Activated B cell treated with CpG ODN at 0.5 μM for 24 hours (primary cell): ENCODE data around the gene CEMIP2. TPM values are rescaled to one million over a fixed set of nuclear protein-coding genes. Genes with fewer than 3 reads are reported as not detected.

Experiments
- ATAC-seq: fragments of 200-7000 bp; cut with Tn5 transposase; one replicate; pipeline ENCODE4 v1.10.0; 2021; ENCODE audit warnings: low read depth, mild to moderate bottlenecking, moderate library complexity
- CTCF ChIA-PET: fragments of 350-600 bp; sonication (Branson Sonifier 250); formaldehyde crosslinking; loops from one replicate; lab custom pipeline; 2021; ENCODE audit warnings: antibody characterized with exemption; lab: Charles Lee
- POLR2A ChIA-PET: fragments of 350-600 bp; sonication (Branson Sonifier 250); formaldehyde crosslinking; loops from one replicate; lab custom pipeline; 2021; ENCODE audit warnings: antibody characterized with exemption; lab: Charles Lee
- DNase-seq: peaks from one replicate; pipeline ENCODE4 v3.0.0; 2022
- H3K27ac Mint-ChIP-seq: one replicate; pipeline ENCODE4 v1.8.0; 2020; ENCODE audit warnings: mixed read lengths
- H3K27me3 Mint-ChIP-seq: one replicate; pipeline ENCODE4 v1.8.0; 2021; ENCODE audit warnings: mixed read lengths
- H3K36me3 Mint-ChIP-seq: one replicate; pipeline ENCODE4 v1.8.0; 2021; ENCODE audit warnings: low read depth, mixed read lengths
- H3K4me1 Mint-ChIP-seq: one replicate; pipeline ENCODE4 v1.8.0; 2021; ENCODE audit warnings: mixed read lengths
- H3K4me3 Mint-ChIP-seq: one replicate; pipeline ENCODE4 v1.8.0; 2020; ENCODE audit warnings: mild to moderate bottlenecking, mixed read lengths
- H3K9me3 Mint-ChIP-seq: one replicate; pipeline ENCODE4 v1.8.0; 2020; ENCODE audit warnings: mixed read lengths
- CTCF ChIP-seq: fragments of 200-600 bp; IDR thresholded peaks from one replicate; pipeline ENCODE4 v1.8.0; 2022; ENCODE audit warnings: antibody characterized with exemption, mild to moderate bottlenecking
- intact Hi-C: fragments of 100-400 bp; cut with micrococcal nuclease; formaldehyde crosslinking; loops from one replicate; pipeline ENCODE4 v1.15.1; 2024
- total RNA-seq: library from RNA; stranded (reverse); gene quantifications from 2 replicates; pipeline ENCODE4 v1.2.3, GENCODE V29; 2022

Gene CEMIP2, protein sequence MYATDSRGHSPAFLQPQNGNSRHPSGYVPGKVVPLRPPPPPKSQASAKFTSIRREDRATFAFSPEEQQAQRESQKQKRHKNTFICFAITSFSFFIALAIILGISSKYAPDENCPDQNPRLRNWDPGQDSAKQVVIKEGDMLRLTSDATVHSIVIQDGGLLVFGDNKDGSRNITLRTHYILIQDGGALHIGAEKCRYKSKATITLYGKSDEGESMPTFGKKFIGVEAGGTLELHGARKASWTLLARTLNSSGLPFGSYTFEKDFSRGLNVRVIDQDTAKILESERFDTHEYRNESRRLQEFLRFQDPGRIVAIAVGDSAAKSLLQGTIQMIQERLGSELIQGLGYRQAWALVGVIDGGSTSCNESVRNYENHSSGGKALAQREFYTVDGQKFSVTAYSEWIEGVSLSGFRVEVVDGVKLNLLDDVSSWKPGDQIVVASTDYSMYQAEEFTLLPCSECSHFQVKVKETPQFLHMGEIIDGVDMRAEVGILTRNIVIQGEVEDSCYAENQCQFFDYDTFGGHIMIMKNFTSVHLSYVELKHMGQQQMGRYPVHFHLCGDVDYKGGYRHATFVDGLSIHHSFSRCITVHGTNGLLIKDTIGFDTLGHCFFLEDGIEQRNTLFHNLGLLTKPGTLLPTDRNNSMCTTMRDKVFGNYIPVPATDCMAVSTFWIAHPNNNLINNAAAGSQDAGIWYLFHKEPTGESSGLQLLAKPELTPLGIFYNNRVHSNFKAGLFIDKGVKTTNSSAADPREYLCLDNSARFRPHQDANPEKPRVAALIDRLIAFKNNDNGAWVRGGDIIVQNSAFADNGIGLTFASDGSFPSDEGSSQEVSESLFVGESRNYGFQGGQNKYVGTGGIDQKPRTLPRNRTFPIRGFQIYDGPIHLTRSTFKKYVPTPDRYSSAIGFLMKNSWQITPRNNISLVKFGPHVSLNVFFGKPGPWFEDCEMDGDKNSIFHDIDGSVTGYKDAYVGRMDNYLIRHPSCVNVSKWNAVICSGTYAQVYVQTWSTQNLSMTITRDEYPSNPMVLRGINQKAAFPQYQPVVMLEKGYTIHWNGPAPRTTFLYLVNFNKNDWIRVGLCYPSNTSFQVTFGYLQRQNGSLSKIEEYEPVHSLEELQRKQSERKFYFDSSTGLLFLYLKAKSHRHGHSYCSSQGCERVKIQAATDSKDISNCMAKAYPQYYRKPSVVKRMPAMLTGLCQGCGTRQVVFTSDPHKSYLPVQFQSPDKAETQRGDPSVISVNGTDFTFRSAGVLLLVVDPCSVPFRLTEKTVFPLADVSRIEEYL (N-terminal part only)
- total RNA-seq, result 21.3 and 25.5 TPM in 2 replicates

GRCh38 chr9:71768388-71769174 lies at the start of gene CEMIP2:
TSS of gene CEMIP2 (minus strand) at chr9:71768513. CDS start at chr9:71750373, 18,140 bp downstream.
- Mint-ChIP-seq H3K36me3 (peaks cover 3% of the 10 kb centered on the region), H3K4me3 (peak within 1 kb of the TSS; percentile 98), H3K4me1 (peaks cover 52% of the 10 kb centered on the region), H3K27me3 (no peaks in the 10 kb centered on the region), H3K9me3 (no peaks in the 10 kb centered on the region), H3K27ac (peak within 1 kb of the TSS; percentile 93)
- ATAC-seq (peak; percentile 82), DNase-seq (peak; percentile 84)
- intact Hi-C loops, result loop anchor here (1.0 to 5.0 kb wide), 16 partner anchors 10 to 1356 kb away; partner anchors contain the start of genes ABHD17B, C9orf85, KLF9 and ZFAND5
- ChIA-PET CTCF (interaction anchor here (0.6 to 2.2 kb wide), 15 partner anchors 12 to 484 kb away, joined by 3 to 12 read pairs (median 5); no protein-coding TSS in a partner anchor), POLR2A (interaction anchor here (0.7 to 4.7 kb wide), 14 partner anchors 9 to 597 kb away, joined by 3 to 72 read pairs (median 4); partner anchors contain the start of genes ABHD17B, C9orf85 and ZFAND5)
- no peak for TF ChIP-seq CTCF

DNA sequence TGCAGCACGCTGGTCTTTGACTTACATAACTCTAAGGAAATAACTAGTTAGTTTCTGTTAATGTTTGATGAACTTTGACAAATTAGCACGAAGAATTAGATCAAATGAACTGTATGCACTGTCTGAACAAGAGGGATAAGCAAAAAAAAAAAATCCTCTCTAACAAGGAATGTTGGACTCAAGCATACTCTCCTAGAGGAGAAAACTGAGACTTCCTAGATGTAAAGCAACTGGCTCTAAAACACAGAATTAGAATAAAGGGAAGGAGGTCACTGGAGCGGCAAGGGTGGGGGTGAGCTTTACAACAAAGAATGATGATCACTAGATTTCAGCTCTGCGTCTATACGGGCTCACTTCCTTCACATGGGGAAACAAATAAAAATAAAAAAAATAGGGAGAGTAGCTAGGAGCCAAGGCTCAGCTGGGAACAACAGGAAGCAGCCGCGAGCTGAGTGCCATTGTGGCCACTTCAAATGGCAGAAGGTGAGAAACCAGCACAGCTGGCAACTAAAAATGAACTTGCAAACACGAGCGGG lies 48.7 kb upstream of the CEMIP2 start:
- intact Hi-C loops, result loop anchor here (5.0 kb wide), 1 partner anchor 100 kb away; no protein-coding TSS in a partner anchor
- peaks cover 35% of the 10 kb centered on the region for H3K4me1 Mint-ChIP-seq

DNA sequence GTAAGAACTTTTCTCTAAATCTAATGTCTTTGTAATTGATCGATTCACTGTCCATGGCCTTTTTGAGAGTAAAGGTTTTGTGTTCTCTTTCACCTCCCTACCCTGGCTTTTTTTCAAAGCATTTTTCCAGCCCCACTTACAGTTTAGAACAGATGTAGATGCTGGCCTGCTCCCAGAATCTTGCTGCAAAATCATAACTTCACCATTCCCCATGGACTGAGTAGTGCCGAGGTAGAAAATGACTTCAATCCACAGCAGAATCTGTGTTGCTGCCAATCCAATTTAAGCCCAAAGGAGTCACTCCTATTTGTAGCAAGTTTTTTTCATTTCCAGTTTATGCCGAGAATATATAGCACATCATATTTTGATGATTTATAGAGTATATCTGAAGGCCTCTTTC lies 46.5 kb upstream of the CEMIP2 start:
- DNase-seq (no peak), ATAC-seq (no peak)
- H3K4me1 Mint-ChIP-seq, result peaks cover 28% of the 10 kb centered on the region
- intact Hi-C loops, result loop anchor here (5.0 kb wide), 1 partner anchor 98 kb away; no protein-coding TSS in a partner anchor
- no peaks in the 10 kb centered on the region for H3K27me3 Mint-ChIP-seq
- H3K4me3 Mint-ChIP-seq, result no peak overlapping the region
- no peaks in the 10 kb centered on the region for H3K36me3 Mint-ChIP-seq
- no peak for TF ChIP-seq CTCF
- H3K27ac Mint-ChIP-seq, result no peak overlapping the region
- no peaks in the 10 kb centered on the region for H3K9me3 Mint-ChIP-seq
- CTCF ChIA-PET, result no interaction called here
- POLR2A ChIA-PET, result no interaction called here

More for the DNA sequence above, 48.7 kb upstream of the CEMIP2 start:
- H3K36me3 Mint-ChIP-seq, result no peaks in the 10 kb centered on the region
- no peak for TF ChIP-seq CTCF
- DNase-seq, result no peak
- ChIA-PET POLR2A (interaction anchor here (0.6 to 2.3 kb wide), 3 partner anchors 34 to 61 kb away, joined by 3 to 11 read pairs (median 5); partner anchors contain the start of gene CEMIP2), CTCF (interaction anchor here (0.6 to 5.8 kb wide), 13 partner anchors 10 to 553 kb away, joined by 3 to 52 read pairs (median 5); partner anchors contain the start of gene CEMIP2)
- peak overlapping the region; percentile 26 for H3K4me3 Mint-ChIP-seq
- no peaks in the 10 kb centered on the region for H3K9me3 Mint-ChIP-seq
- ATAC-seq, result no peak
- H3K27ac Mint-ChIP-seq, result no peak overlapping the region
- H3K27me3 Mint-ChIP-seq, result no peaks in the 10 kb centered on the region

DNA sequence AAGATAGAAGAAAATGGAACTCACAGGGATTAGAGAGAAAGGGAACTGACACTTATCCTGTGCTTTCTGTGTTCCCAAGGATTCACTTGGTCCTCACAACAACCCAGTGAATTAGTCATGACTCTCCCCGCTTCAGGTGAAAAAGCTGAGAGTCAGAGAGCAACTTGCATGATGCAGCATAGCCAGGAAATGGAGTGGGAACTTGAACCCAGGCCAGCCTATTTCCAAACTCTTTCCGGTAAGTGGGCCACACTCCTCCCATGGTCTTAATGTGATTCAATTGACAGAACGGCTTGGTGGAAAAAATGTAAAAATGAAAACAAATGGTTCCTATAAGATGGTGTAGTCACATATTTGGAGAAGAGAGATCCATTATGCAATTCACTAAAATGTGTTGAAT lies 45.9 kb upstream of the CEMIP2 start:
- no peak for ATAC-seq
- ChIA-PET CTCF (no interaction called here), POLR2A (no interaction called here)
- no peak overlapping the region for H3K27ac Mint-ChIP-seq
- H3K9me3 Mint-ChIP-seq, result no peaks in the 10 kb centered on the region
- no peak overlapping the region for H3K4me3 Mint-ChIP-seq
- H3K36me3 Mint-ChIP-seq, result no peaks in the 10 kb centered on the region
- no peaks in the 10 kb centered on the region for H3K27me3 Mint-ChIP-seq
- no peak for DNase-seq
- no peak for TF ChIP-seq CTCF
- intact Hi-C loops, result no loop called here
- H3K4me1 Mint-ChIP-seq, result peaks cover 27% of the 10 kb centered on the region
